ENCODE data around the gene CFAP77.

CFAP77 gene

GRCh38 chr9:132507670-132508469, 97.9 kb downstream of the CFAP77 start:
- H3K4me3 Mint-ChIP-seq, result no peak overlapping the region
- ATAC-seq, result peak; percentile 63
- no peak overlapping the region for H3K27ac Mint-ChIP-seq
- H3K36me3 Mint-ChIP-seq, result no peaks in the 10 kb centered on the region
- peaks cover 25% of the 10 kb centered on the region for H3K27me3 Mint-ChIP-seq
- peaks cover 14% of the 10 kb centered on the region for H3K4me1 Mint-ChIP-seq
- no peaks in the 10 kb centered on the region for H3K9me3 Mint-ChIP-seq

GRCh38 chr9:132509928-132510874, 100.2 kb downstream of the CFAP77 start:
- H3K27ac Mint-ChIP-seq, result no peak overlapping the region
- no peaks in the 10 kb centered on the region for H3K9me3 Mint-ChIP-seq
- no peak overlapping the region for H3K4me3 Mint-ChIP-seq

GRCh38 chr9:132511191-132511999, 101.4 kb downstream of the CFAP77 start:
- Mint-ChIP-seq H3K9me3 (no peaks in the 10 kb centered on the region), H3K27me3 (peaks cover 45% of the 10 kb centered on the region), H3K27ac (no peak overlapping the region), H3K36me3 (no peaks in the 10 kb centered on the region), H3K4me3 (no peak overlapping the region), H3K4me1 (peaks cover 14% of the 10 kb centered on the region)
- ATAC-seq, result no peak

More at GRCh38 chr9:132509928-132510874, 100.2 kb downstream of the CFAP77 start:
- no peaks in the 10 kb centered on the region for H3K36me3 Mint-ChIP-seq
- peaks cover 14% of the 10 kb centered on the region for H3K4me1 Mint-ChIP-seq
- ATAC-seq, result no peak
- H3K27me3 Mint-ChIP-seq, result peaks cover 34% of the 10 kb centered on the region

- H3K9me3 Mint-ChIP-seq, result no peaks in the 10 kb centered on the region
- no peaks in the 10 kb centered on the region for H3K36me3 Mint-ChIP-seq
- H3K4me1 Mint-ChIP-seq, result no peaks in the 10 kb centered on the region
- peaks cover 49% of the 10 kb centered on the region for H3K27me3 Mint-ChIP-seq
- no peak for ATAC-seq
- no peak overlapping the region for H3K27ac Mint-ChIP-seq
- H3K4me3 Mint-ChIP-seq, result no peak overlapping the region
Measured at GRCh38 chr9:132513416-132513815, 103.4 kb downstream of the CFAP77 start.

- Mint-ChIP-seq H3K27ac (no peak overlapping the region), H3K4me1 (no peaks in the 10 kb centered on the region), H3K4me3 (no peak overlapping the region), H3K9me3 (no peaks in the 10 kb centered on the region), H3K36me3 (no peaks in the 10 kb centered on the region), H3K27me3 (peaks cover 55% of the 10 kb centered on the region)
- ATAC-seq, result no peak
Measured at GRCh38 chr9:132514011-132514744, 104.2 kb downstream of the CFAP77 start.

- Mint-ChIP-seq H3K36me3 (no peaks in the 10 kb centered on the region), H3K9me3 (peaks cover 5% of the 10 kb centered on the region), H3K4me1 (no peaks in the 10 kb centered on the region), H3K4me3 (no peak overlapping the region), H3K27ac (no peak overlapping the region), H3K27me3 (peaks cover 54% of the 10 kb centered on the region)
- no peak for ATAC-seq
Measured at GRCh38 chr9:132514821-132515220, 104.8 kb downstream of the CFAP77 start.

- H3K27me3 Mint-ChIP-seq, result peaks cover 57% of the 10 kb centered on the region
- no peak for ATAC-seq
- H3K9me3 Mint-ChIP-seq, result peaks cover 5% of the 10 kb centered on the region
- no peak overlapping the region for H3K27ac Mint-ChIP-seq
- no peaks in the 10 kb centered on the region for H3K4me1 Mint-ChIP-seq
- H3K4me3 Mint-ChIP-seq, result no peak overlapping the region
- H3K36me3 Mint-ChIP-seq, result no peaks in the 10 kb centered on the region
Measured at GRCh38 chr9:132516301-132516700, 106.3 kb downstream of the CFAP77 start.

GRCh38 chr9:132516911-132517310, 106.9 kb downstream of the CFAP77 start:
- Mint-ChIP-seq H3K9me3 (peaks cover 5% of the 10 kb centered on the region), H3K27ac (no peak overlapping the region), H3K36me3 (no peaks in the 10 kb centered on the region), H3K4me3 (no peak overlapping the region), H3K27me3 (peaks cover 62% of the 10 kb centered on the region), H3K4me1 (no peaks in the 10 kb centered on the region)
- no peak for ATAC-seq

GRCh38 chr9:132517815-132518550, 108.0 kb downstream of the CFAP77 start:
- no peak for ATAC-seq
- Mint-ChIP-seq H3K4me1 (no peaks in the 10 kb centered on the region), H3K27ac (no peak overlapping the region), H3K4me3 (no peak overlapping the region), H3K36me3 (no peaks in the 10 kb centered on the region), H3K27me3 (peaks cover 70% of the 10 kb centered on the region), H3K9me3 (peaks cover 5% of the 10 kb centered on the region)

- Mint-ChIP-seq H3K27ac (no peak overlapping the region), H3K4me1 (no peaks in the 10 kb centered on the region), H3K4me3 (no peak overlapping the region), H3K36me3 (no peaks in the 10 kb centered on the region), H3K27me3 (peaks cover 70% of the 10 kb centered on the region), H3K9me3 (peaks cover 5% of the 10 kb centered on the region)
- ATAC-seq, result no peak
Measured at GRCh38 chr9:132518626-132519025, 108.6 kb downstream of the CFAP77 start.

GRCh38 chr9:132519033-132519432, 109.0 kb downstream of the CFAP77 start:
- no peak for ATAC-seq
- H3K9me3 Mint-ChIP-seq, result peaks cover 5% of the 10 kb centered on the region
- no peaks in the 10 kb centered on the region for H3K36me3 Mint-ChIP-seq
- peaks cover 67% of the 10 kb centered on the region for H3K27me3 Mint-ChIP-seq
- no peak overlapping the region for H3K27ac Mint-ChIP-seq
- no peaks in the 10 kb centered on the region for H3K4me1 Mint-ChIP-seq
- H3K4me3 Mint-ChIP-seq, result no peak overlapping the region

- Mint-ChIP-seq H3K27ac (no peak overlapping the region), H3K4me1 (no peaks in the 10 kb centered on the region), H3K36me3 (no peaks in the 10 kb centered on the region), H3K27me3 (peaks cover 59% of the 10 kb centered on the region), H3K9me3 (peaks cover 5% of the 10 kb centered on the region), H3K4me3 (no peak overlapping the region)
- peak; percentile 12 for ATAC-seq
Measured at GRCh38 chr9:132520612-132521011, 110.6 kb downstream of the CFAP77 start.

- H3K4me3 Mint-ChIP-seq, result no peak overlapping the region
- H3K36me3 Mint-ChIP-seq, result no peaks in the 10 kb centered on the region
- no peaks in the 10 kb centered on the region for H3K4me1 Mint-ChIP-seq
- H3K27ac Mint-ChIP-seq, result no peak overlapping the region
- no peak for ATAC-seq
- no peaks in the 10 kb centered on the region for H3K9me3 Mint-ChIP-seq
- H3K27me3 Mint-ChIP-seq, result peaks cover 42% of the 10 kb centered on the region
Measured at GRCh38 chr9:132525308-132526023, 115.5 kb downstream of the CFAP77 start.
